Tibial artery (tissue), 4 donors: ENCODE data around the gene SLC37A1.

Experiments
- DNase-seq, 2 donors: peaks; one replicate each; pipeline ENCODE4 v3.0.0-alpha.2; 2019
- H3K27ac ChIP-seq, 2 donors: fragments of 200-600 bp; sonication (generic) in 1 of 2; 1 replicate in 1 of 2; 2 replicates in 1 of 2; pipeline ENCODE4 v1.5.1; 2018 to 2019; ENCODE audit warnings: mild to moderate bottlenecking in 1 of 2
- H3K27me3 ChIP-seq, 2 donors: fragments of 200-600 bp; sonication (generic) in 1 of 2; one replicate each; pipeline versions ENCODE4 v1.5.1 to v1.6.0; 2016 to 2019
- H3K36me3 ChIP-seq, 3 donors: fragments of 200-600 bp; sonication (generic) in 2 of 3; one replicate each; pipeline ENCODE4 v1.5.1; 2016 to 2019; ENCODE audit warnings: mild to moderate bottlenecking in 2 of 3
- H3K4me1 ChIP-seq, 4 donors: fragments of 200-600 bp; sonication (generic) in 2 of 4; 1 replicate in 3 of 4; 2 replicates in 1 of 4; pipeline ENCODE4 v1.5.1; 2016 to 2019
- H3K4me3 ChIP-seq, 2 donors: fragments of 200-600 bp; sonication (generic) in 1 of 2; 1 replicate in 1 of 2; 2 replicates in 1 of 2; pipeline ENCODE4 v1.5.1; 2018 to 2019; ENCODE audit warnings: mild to moderate bottlenecking in 2 of 2
- H3K9me3 ChIP-seq, 3 donors: fragments of 200-600 bp; sonication (generic) in 1 of 3; one replicate each; pipeline ENCODE4 v1.5.1; 2016 to 2019
- CTCF ChIP-seq, 2 experiments: fragments of 200-600 bp in 1 of 2; fragments of 450-650 bp in 1 of 2; IDR thresholded peaks; one replicate each; pipeline ENCODE4 v1.5.1; 2017 to 2019; ENCODE audit warnings: antibody characterized with exemption in 2 of 2, mild to moderate bottlenecking in 1 of 2, moderate library complexity in 1 of 2
- intact Hi-C: fragments of 100-400 bp; cut with DNase I; formaldehyde crosslinking; loops from one replicate; pipeline ENCODE4 v1.15.0; 2023; ENCODE audit warnings: low total_unique reads

Gene SLC37A1

GRCh38 chr21:42567861-42568260 is 54.2 kb downstream of the SLC37A1 start:
- Histone ChIP-seq H3K4me3 (no peak overlapping the region), H3K36me3 (peaks cover 22 to 90% (median 51%) of the 10 kb centered on the region in 3 donors), H3K27ac (no peak overlapping the region), H3K4me1 (no peaks in the 10 kb centered on the region), H3K27me3 (no peaks in the 10 kb centered on the region), H3K9me3 (no peaks in the 10 kb centered on the region)
- DNase-seq, result peak; percentile 4 to 11
- intact Hi-C loops, result no loop called here
- no peak for TF ChIP-seq CTCF (IDR thresholded peaks at IDR 0.05)

- Histone ChIP-seq H3K9me3 (no peaks in the 10 kb centered on the region), H3K4me1 (no peaks in the 10 kb centered on the region), H3K27ac (no peak overlapping the region), H3K4me3 (no peak overlapping the region), H3K27me3 (no peaks in the 10 kb centered on the region), H3K36me3 (peaks cover 22 to 90% (median 49%) of the 10 kb centered on the region in 3 donors)
- intact Hi-C loops, result no loop called here
- no peak for TF ChIP-seq CTCF (IDR thresholded peaks at IDR 0.05)
- DNase-seq, result peak; percentile 19 to 33
These were observed 54.7 kb downstream of the SLC37A1 start for GRCh38 chr21:42568376-42568775.

- H3K4me3 ChIP-seq, result no peak overlapping the region
- no peak overlapping the region for H3K27ac ChIP-seq
- no peaks in the 10 kb centered on the region for H3K9me3 ChIP-seq
- H3K27me3 ChIP-seq, result no peaks in the 10 kb centered on the region
- peak; percentile 16 to 56 for DNase-seq
- intact Hi-C loops, result no loop called here
- no peak for TF ChIP-seq CTCF (IDR thresholded peaks at IDR 0.05)
- peaks cover 22 to 89% (median 47%) of the 10 kb centered on the region in 3 donors for H3K36me3 ChIP-seq
- no peaks in the 10 kb centered on the region for H3K4me1 ChIP-seq
These were observed 55.4 kb downstream of the SLC37A1 start for GRCh38 chr21:42568866-42569731.

GRCh38 chr21:42569732-42570301 is 56.2 kb downstream of the SLC37A1 start:
- H3K27ac ChIP-seq, result no peak overlapping the region
- H3K9me3 ChIP-seq, result no peaks in the 10 kb centered on the region
- H3K36me3 ChIP-seq, result peaks cover 25 to 89% (median 53%) of the 10 kb centered on the region in 3 donors
- TF ChIP-seq CTCF (IDR thresholded peaks at IDR 0.05), result no peak
- peak; percentile 7 to 46 for DNase-seq
- no peak overlapping the region for H3K4me3 ChIP-seq
- no peaks in the 10 kb centered on the region for H3K4me1 ChIP-seq
- intact Hi-C loops, result no loop called here
- H3K27me3 ChIP-seq, result no peaks in the 10 kb centered on the region

- H3K4me1 ChIP-seq, result no peaks in the 10 kb centered on the region
- peaks cover 30 to 91% (median 59%) of the 10 kb centered on the region in 3 donors for H3K36me3 ChIP-seq
- H3K9me3 ChIP-seq, result no peaks in the 10 kb centered on the region
- intact Hi-C loops, result no loop called here
- no peak for TF ChIP-seq CTCF (IDR thresholded peaks at IDR 0.05)
- H3K4me3 ChIP-seq, result no peak overlapping the region
- no peaks in the 10 kb centered on the region for H3K27me3 ChIP-seq
- no peak overlapping the region for H3K27ac ChIP-seq
- DNase-seq, result peak; percentile 10 to 32
These were observed 56.7 kb downstream of the SLC37A1 start for GRCh38 chr21:42570362-42570761.
